Kidney (tissue), 14 donors: Measurements from ENCODE around the gene PARL. TPM values are rescaled to one million over a fixed set of nuclear protein-coding genes. Genes with fewer than 3 reads are reported as not detected.

Experiments
- DNase-seq, 5 donors: peaks; one replicate each; pipeline ENCODE4 v3.0.0-alpha.2; 2013 to 2020
- FAIRE-seq: peaks from 2 replicates; lab custom pipeline; 2012; peaks lifted over from hg19 to GRCh38; lab: Jason Lieb, UNC
- H3K27ac ChIP-seq, 2 donors: one replicate each; pipeline ENCODE4 v1.7.0; 2013; ENCODE audit warnings: low read depth in 2 of 2, low read length in 2 of 2, inconsistent platforms in 1 of 2
- H3K27me3 ChIP-seq: one replicate; pipeline ENCODE4 v1.7.1; 2013; ENCODE audit warnings: low read length, inconsistent platforms; ENCODE audit not compliant: control insufficient read depth, insufficient read depth
- H3K36me3 ChIP-seq, 3 donors: one replicate each; pipeline versions ENCODE4 v1.7.0 to v1.7.1; 2013; ENCODE audit warnings: low read length in 3 of 3, control low read depth in 1 of 3, inconsistent platforms in 1 of 3; ENCODE audit not compliant: insufficient read depth in 3 of 3, control insufficient read depth in 2 of 3
- H3K4me1 ChIP-seq, 3 donors: one replicate each; pipeline versions ENCODE4 v1.7.0 to v1.7.1; 2013; ENCODE audit warnings: low read length in 3 of 3, inconsistent platforms in 1 of 3, low read depth in 1 of 3; ENCODE audit not compliant: control insufficient read depth in 2 of 3, insufficient read depth in 2 of 3
- H3K4me3 ChIP-seq, 3 donors: one replicate each; pipeline versions ENCODE4 v1.7.0 to v1.8.1; 2013; ENCODE audit warnings: low read length in 3 of 3, control low read depth in 1 of 3, inconsistent platforms in 1 of 3
- H3K9ac ChIP-seq, 3 donors: one replicate each; pipeline versions ENCODE4 v1.7.0 to v1.7.1; 2013; ENCODE audit warnings: low read length in 3 of 3, control low read depth in 1 of 3, inconsistent platforms in 1 of 3
- H3K9me3 ChIP-seq, 3 donors: one replicate each; pipeline versions ENCODE4 v1.7.0 to v1.7.1; 2013; ENCODE audit warnings: low read length in 3 of 3, control low read depth in 1 of 3, inconsistent platforms in 1 of 3; ENCODE audit not compliant: control insufficient read depth in 2 of 3, insufficient read depth in 1 of 3
- CTCF ChIP-seq: IDR thresholded peaks from 3 replicates; pipeline ENCODE4 v1.5.1; 2012; ENCODE audit warnings: mild to moderate bottlenecking, moderate library complexity, borderline replicate concordance; ENCODE audit not compliant: insufficient read depth; ENCODE audit errors: extremely low read depth
- intact Hi-C: fragments of 100-400 bp; cut with DNase I; formaldehyde crosslinking; loops from one replicate; pipeline ENCODE4 v1.11.1; 2022
- polyA plus RNA-seq: library from polyadenylated mRNA; stranded (reverse); fragments of 350-450 nt; fragmentation: Illumina TruSeq; extraction: RNeasy Lipid Tissue Mini Kit (QIAGEN cat#74804); gene quantifications from one replicate; pipeline ENCODE4 v1.2.3, GENCODE V29; 2014; ENCODE audit warnings: low read depth, low replicate concordance; ENCODE audit not compliant: insufficient read depth
- total RNA-seq: library from RNA; stranded (reverse); fragmentation: NEBNext Ultra II Directional; extraction: Animal tissue kit (Norgen Biotek cat#: 25700); gene quantifications from one replicate; pipeline ENCODE4 v1.2.1, GENCODE V29; 2021
- donor health status: control.
- donor health status: control.
- donor health status: control.
- donor health status: control.
- donor health status: control.
- donor health status: DM: yes; HTN: yes; CAD: no.
- donor health status: Normal renal cell carcinoma (clear cell type).

Gene PARL
- total and polyA plus RNA-seq, 2 donors from 2014 or later = 70.2 to 88.8 TPM

GRCh38 chr3:183931881-183932280 lies 47.2 kb upstream of the PARL start:
- peaks cover 0 to 7% (median 4%) of the 10 kb centered on the region in 3 donors for H3K36me3 ChIP-seq
- FAIRE-seq = no peak
- H3K9me3 ChIP-seq = no peaks in the 10 kb centered on the region
- DNase-seq = no peak
- H3K9ac ChIP-seq = no peak overlapping the region
- no peak overlapping the region for H3K27ac ChIP-seq
- no peak overlapping the region for H3K4me3 ChIP-seq
- intact Hi-C loops = no loop called here
- TF ChIP-seq CTCF = no peak
- H3K4me1 ChIP-seq = no peaks in the 10 kb centered on the region
- no peaks in the 10 kb centered on the region for H3K27me3 ChIP-seq

GRCh38 chr3:183930086-183930485 lies 45.4 kb upstream of the PARL start:
- no peak overlapping the region for H3K4me3 ChIP-seq
- H3K27me3 ChIP-seq = no peaks in the 10 kb centered on the region
- DNase-seq (no peak), FAIRE-seq (no peak)
- H3K27ac ChIP-seq = no peak overlapping the region
- intact Hi-C loops = no loop called here
- no peaks in the 10 kb centered on the region for H3K4me1 ChIP-seq
- no peaks in the 10 kb centered on the region for H3K9me3 ChIP-seq
- H3K36me3 ChIP-seq = peaks cover 0 to 12% (median 9%) of the 10 kb centered on the region in 3 donors
- no peak overlapping the region for H3K9ac ChIP-seq
- no peak for TF ChIP-seq CTCF

GRCh38 chr3:183927059-183927458 lies 42.4 kb upstream of the PARL start:
- no peak overlapping the region for H3K27ac ChIP-seq
- peaks cover 0 to 21% (median 19%) of the 10 kb centered on the region in 3 donors for H3K36me3 ChIP-seq
- no peak overlapping the region for H3K4me3 ChIP-seq
- DNase-seq = no peak
- H3K27me3 ChIP-seq = no peaks in the 10 kb centered on the region
- H3K4me1 ChIP-seq = no peaks in the 10 kb centered on the region
- no peaks in the 10 kb centered on the region for H3K9me3 ChIP-seq
- no peak for TF ChIP-seq CTCF
- H3K9ac ChIP-seq = no peak overlapping the region
- intact Hi-C loops = no loop called here
- FAIRE-seq = no peak

- no peaks in the 10 kb centered on the region for H3K4me1 ChIP-seq
- H3K27ac ChIP-seq = no peak overlapping the region
- no peaks in the 10 kb centered on the region for H3K9me3 ChIP-seq
- no peak overlapping the region for H3K9ac ChIP-seq
- intact Hi-C loops = no loop called here
- no peak for FAIRE-seq
- DNase-seq = no peak
- H3K4me3 ChIP-seq = no peak overlapping the region
- TF ChIP-seq CTCF = no peak
- no peaks in the 10 kb centered on the region for H3K27me3 ChIP-seq
- peaks cover 0 to 24% (median 23%) of the 10 kb centered on the region in 3 donors for H3K36me3 ChIP-seq
Observed at GRCh38 chr3:183924956-183925355, 40.3 kb upstream of the PARL start.
